ENCODE measurements around the gene HIVEP2. TPM values are rescaled to one million over a fixed set of nuclear protein-coding genes. Genes with fewer than 3 reads are reported as not detected.

HIVEP2 gene
- total and polyA plus RNA-seq, 9 donors: 8.4 to 58.9 (median 32.1) TPM

GRCh38 chr6:142728910-142729481 lies 216.0 kb downstream of the HIVEP2 start:
- no peaks in the 10 kb centered on the region for H3K36me3 ChIP-seq
- H3K9me3 ChIP-seq: no peaks in the 10 kb centered on the region
- intact Hi-C loops (cut with DNase I): no loop called here
- 3 to 12% (median 6%) methylated on average over 6 of the region's 6 CpGs for WGBS, 3 donors
- H3K4me1 ChIP-seq (ENCODE audit: insufficient read depth): peaks cover 3% of the 10 kb centered on the region
- TF ChIP-seq POLR2A (IDR thresholded peaks at IDR 0.05): no peak
- TF ChIP-seq CTCF (IDR thresholded peaks at IDR 0.05): no peak
- no peak for TF ChIP-seq EP300 (IDR thresholded peaks at IDR 0.05)
- no peak overlapping the region for H3K27ac ChIP-seq
- H3K4me3 ChIP-seq: no peak overlapping the region
- H3K27me3 ChIP-seq: no peaks in the 10 kb centered on the region
- no peak for DNase-seq

GRCh38 chr6:142728364-142728763 lies 216.6 kb downstream of the HIVEP2 start:
- no peak overlapping the region for H3K27ac ChIP-seq
- H3K27me3 ChIP-seq: no peaks in the 10 kb centered on the region
- H3K36me3 ChIP-seq: no peaks in the 10 kb centered on the region
- intact Hi-C loops (cut with DNase I): no loop called here
- H3K9me3 ChIP-seq: no peaks in the 10 kb centered on the region
- no peak for DNase-seq
- peaks cover 3% of the 10 kb centered on the region for H3K4me1 ChIP-seq (ENCODE audit: insufficient read depth)
- no peak overlapping the region for H3K4me3 ChIP-seq
- 62 to 65% (median 64%) methylated on average over 2 of the region's 2 CpGs for WGBS, 3 donors
- TF ChIP-seq POLR2A (IDR thresholded peaks at IDR 0.05) (no peak), EP300 (IDR thresholded peaks at IDR 0.05) (no peak), CTCF (IDR thresholded peaks at IDR 0.05) (no peak)

GRCh38 chr6:142726616-142727015 lies 218.4 kb downstream of the HIVEP2 start:
- H3K36me3 ChIP-seq: no peaks in the 10 kb centered on the region
- H3K4me1 ChIP-seq (ENCODE audit: insufficient read depth): peaks cover 3% of the 10 kb centered on the region
- intact Hi-C loops (cut with DNase I): no loop called here
- no peaks in the 10 kb centered on the region for H3K9me3 ChIP-seq
- 84 to 90% (median 87%) methylated on average over 6 of the region's 6 CpGs for WGBS, 3 donors
- H3K27ac ChIP-seq: no peak overlapping the region
- DNase-seq: no peak
- TF ChIP-seq POLR2A (IDR thresholded peaks at IDR 0.05): no peak
- no peak for TF ChIP-seq CTCF (IDR thresholded peaks at IDR 0.05)
- no peak for TF ChIP-seq EP300 (IDR thresholded peaks at IDR 0.05)
- H3K4me3 ChIP-seq: no peak overlapping the region
- H3K27me3 ChIP-seq: no peaks in the 10 kb centered on the region

GRCh38 chr6:142725024-142725770 lies 219.8 kb downstream of the HIVEP2 start:
- DNase-seq: no peak
- peaks cover 3% of the 10 kb centered on the region for H3K4me1 ChIP-seq (ENCODE audit: insufficient read depth)
- no peaks in the 10 kb centered on the region for H3K36me3 ChIP-seq
- no peaks in the 10 kb centered on the region for H3K9me3 ChIP-seq
- TF ChIP-seq POLR2A (IDR thresholded peaks at IDR 0.05) (no peak), EP300 (IDR thresholded peaks at IDR 0.05) (no peak), CTCF (IDR thresholded peaks at IDR 0.05) (no peak)
- no peaks in the 10 kb centered on the region for H3K27me3 ChIP-seq
- WGBS, 3 donors: 71 to 83% (median 76%) methylated on average over 5 of the region's 5 CpGs
- no peak overlapping the region for H3K4me3 ChIP-seq
- H3K27ac ChIP-seq: no peak overlapping the region
- intact Hi-C loops (cut with DNase I): no loop called here
